Measurements from ENCODE around the gene JAG2.

DNA sequence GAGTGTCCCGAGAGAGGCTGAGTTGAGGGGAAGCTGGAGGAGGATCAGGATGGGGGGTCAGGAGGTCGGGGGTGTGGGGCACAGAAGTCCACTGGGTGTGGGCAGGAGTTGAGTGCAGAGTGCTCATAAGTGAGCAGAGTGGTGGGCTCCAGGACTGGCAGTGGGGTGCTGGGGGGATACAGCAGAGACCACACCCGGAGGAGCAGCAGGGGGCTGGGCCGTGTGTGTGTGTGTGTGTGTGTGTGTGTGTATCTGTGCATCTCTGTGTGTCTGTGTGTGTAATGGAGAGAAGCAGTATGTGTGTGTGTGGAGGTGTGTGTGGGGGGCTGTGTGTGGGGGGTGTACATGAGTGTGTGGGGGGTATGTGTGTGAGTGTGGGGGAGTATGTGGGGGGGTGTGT lies 17.4 kb upstream of the JAG2 start:
- TF ChIP-seq, protein P1, sequence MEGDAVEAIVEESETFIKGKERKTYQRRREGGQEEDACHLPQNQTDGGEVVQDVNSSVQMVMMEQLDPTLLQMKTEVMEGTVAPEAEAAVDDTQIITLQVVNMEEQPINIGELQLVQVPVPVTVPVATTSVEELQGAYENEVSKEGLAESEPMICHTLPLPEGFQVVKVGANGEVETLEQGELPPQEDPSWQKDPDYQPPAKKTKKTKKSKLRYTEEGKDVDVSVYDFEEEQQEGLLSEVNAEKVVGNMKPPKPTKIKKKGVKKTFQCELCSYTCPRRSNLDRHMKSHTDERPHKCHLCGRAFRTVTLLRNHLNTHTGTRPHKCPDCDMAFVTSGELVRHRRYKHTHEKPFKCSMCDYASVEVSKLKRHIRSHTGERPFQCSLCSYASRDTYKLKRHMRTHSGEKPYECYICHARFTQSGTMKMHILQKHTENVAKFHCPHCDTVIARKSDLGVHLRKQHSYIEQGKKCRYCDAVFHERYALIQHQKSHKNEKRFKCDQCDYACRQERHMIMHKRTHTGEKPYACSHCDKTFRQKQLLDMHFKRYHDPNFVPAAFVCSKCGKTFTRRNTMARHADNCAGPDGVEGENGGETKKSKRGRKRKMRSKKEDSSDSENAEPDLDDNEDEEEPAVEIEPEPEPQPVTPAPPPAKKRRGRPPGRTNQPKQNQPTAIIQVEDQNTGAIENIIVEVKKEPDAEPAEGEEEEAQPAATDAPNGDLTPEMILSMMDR (IDR thresholded peaks at IDR 0.05), result no peak
- TF ChIP-seq POLR2A (IDR thresholded peaks at IDR 0.05), result no peak

Measured in testis (tissue), 2 donors.